Measurements from ENCODE around the gene TBC1D22A. TPM values are rescaled to one million over a fixed set of nuclear protein-coding genes. Genes with fewer than 3 reads are reported as not detected.

The TBC1D22A gene
- total and polyA plus RNA-seq, 2 donors from 2014 or later = 24.6 to 39.4 TPM

GRCh38 chr22:47199979-47200272 is 437.5 kb downstream of the TBC1D22A start:
- FAIRE-seq (no peak), DNase-seq (peak in 1 of 5 donors; percentile 19)
- no peaks in the 10 kb centered on the region for H3K9me3 ChIP-seq (ENCODE audit: control insufficient read depth in 2 of 3, insufficient read depth in 1 of 3, low read length in 3 of 3)
- no peaks in the 10 kb centered on the region for H3K27me3 ChIP-seq (ENCODE audit: control insufficient read depth, insufficient read depth, low read length)
- H3K36me3 ChIP-seq (ENCODE audit: control insufficient read depth in 2 of 3, insufficient read depth in 3 of 3, low read length in 3 of 3) = no peaks in the 10 kb centered on the region
- intact Hi-C loops (cut with DNase I) = no loop called here
- no peak overlapping the region for H3K4me3 ChIP-seq (ENCODE audit: low read length in 3 of 3)
- TF ChIP-seq, protein P1, sequence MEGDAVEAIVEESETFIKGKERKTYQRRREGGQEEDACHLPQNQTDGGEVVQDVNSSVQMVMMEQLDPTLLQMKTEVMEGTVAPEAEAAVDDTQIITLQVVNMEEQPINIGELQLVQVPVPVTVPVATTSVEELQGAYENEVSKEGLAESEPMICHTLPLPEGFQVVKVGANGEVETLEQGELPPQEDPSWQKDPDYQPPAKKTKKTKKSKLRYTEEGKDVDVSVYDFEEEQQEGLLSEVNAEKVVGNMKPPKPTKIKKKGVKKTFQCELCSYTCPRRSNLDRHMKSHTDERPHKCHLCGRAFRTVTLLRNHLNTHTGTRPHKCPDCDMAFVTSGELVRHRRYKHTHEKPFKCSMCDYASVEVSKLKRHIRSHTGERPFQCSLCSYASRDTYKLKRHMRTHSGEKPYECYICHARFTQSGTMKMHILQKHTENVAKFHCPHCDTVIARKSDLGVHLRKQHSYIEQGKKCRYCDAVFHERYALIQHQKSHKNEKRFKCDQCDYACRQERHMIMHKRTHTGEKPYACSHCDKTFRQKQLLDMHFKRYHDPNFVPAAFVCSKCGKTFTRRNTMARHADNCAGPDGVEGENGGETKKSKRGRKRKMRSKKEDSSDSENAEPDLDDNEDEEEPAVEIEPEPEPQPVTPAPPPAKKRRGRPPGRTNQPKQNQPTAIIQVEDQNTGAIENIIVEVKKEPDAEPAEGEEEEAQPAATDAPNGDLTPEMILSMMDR (IDR thresholded peaks at IDR 0.05; ENCODE audit: borderline replicate concordance, extremely low read depth, insufficient read depth) = no peak
- no peak overlapping the region for H3K9ac ChIP-seq (ENCODE audit: low read length in 3 of 3)
- no peak overlapping the region for H3K27ac ChIP-seq (ENCODE audit: low read depth in 2 of 2, low read length in 2 of 2)
- H3K4me1 ChIP-seq (ENCODE audit: control insufficient read depth in 2 of 3, insufficient read depth in 2 of 3, low read depth in 1 of 3, low read length in 3 of 3) = peaks cover 0 to 3% (median 0%) of the 10 kb centered on the region in 3 donors

DNA sequence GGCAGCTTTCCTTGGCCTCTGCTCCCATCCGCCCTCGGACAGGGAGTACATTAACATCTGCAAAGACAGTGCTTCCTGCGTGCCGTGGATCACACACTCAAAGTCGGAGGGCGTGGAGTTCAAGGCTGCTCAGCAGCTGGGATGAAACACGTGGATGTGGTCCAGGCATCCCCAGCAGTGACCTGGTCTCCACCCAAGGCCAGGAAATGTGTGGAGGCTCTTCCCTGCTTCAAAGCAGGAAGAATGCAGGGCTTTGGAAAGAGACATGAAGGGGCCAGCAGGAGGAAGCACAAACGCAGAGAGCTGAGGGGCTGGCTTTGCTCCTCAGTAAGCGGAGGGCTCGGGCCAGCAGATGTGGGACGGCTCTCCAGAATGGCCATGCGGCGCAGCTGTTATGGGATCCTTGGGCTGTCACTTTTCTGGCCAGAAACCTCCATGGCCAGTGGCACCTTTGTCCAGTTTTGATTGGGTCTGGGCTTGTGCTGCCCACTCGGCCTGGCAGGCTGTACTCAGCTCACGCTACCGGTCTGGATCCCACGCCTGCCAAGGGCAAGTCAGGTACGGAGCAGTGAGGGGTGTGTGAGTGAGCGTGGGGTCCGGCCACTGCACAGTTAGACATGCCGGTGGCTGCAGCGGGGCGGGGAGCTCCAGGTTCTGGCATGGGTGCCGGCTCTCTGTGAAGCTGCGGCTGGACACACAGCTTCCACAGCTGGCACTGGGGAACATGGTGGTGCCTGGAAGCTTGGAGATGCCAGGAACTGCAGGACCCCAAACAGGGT is 438.0 kb downstream of the TBC1D22A start:
- TF ChIP-seq, protein P1 (IDR thresholded peaks at IDR 0.05; ENCODE audit: borderline replicate concordance, extremely low read depth, insufficient read depth) = no peak
- Histone ChIP-seq H3K4me3 (ENCODE audit: low read length in 3 of 3) (no peak overlapping the region), H3K27ac (ENCODE audit: low read depth in 2 of 2, low read length in 2 of 2) (no peak overlapping the region), H3K4me1 (ENCODE audit: control insufficient read depth in 2 of 3, insufficient read depth in 2 of 3, low read depth in 1 of 3, low read length in 3 of 3) (peaks cover 0 to 3% (median 0%) of the 10 kb centered on the region in 3 donors), H3K36me3 (ENCODE audit: control insufficient read depth in 2 of 3, insufficient read depth in 3 of 3, low read length in 3 of 3) (no peaks in the 10 kb centered on the region), H3K9me3 (ENCODE audit: control insufficient read depth in 2 of 3, insufficient read depth in 1 of 3, low read length in 3 of 3) (no peaks in the 10 kb centered on the region), H3K27me3 (ENCODE audit: control insufficient read depth, insufficient read depth, low read length) (no peaks in the 10 kb centered on the region), H3K9ac (ENCODE audit: low read length in 3 of 3) (no peak overlapping the region)
- intact Hi-C loops (cut with DNase I) = no loop called here
- DNase-seq (peak; percentile 45 to 80 (median 54)), FAIRE-seq (no peak)

GRCh38 chr22:47201186-47201995 is 438.9 kb downstream of the TBC1D22A start:
- Histone ChIP-seq H3K27me3 (ENCODE audit: control insufficient read depth, insufficient read depth, low read length) (no peaks in the 10 kb centered on the region), H3K36me3 (ENCODE audit: control insufficient read depth in 2 of 3, insufficient read depth in 3 of 3, low read length in 3 of 3) (no peaks in the 10 kb centered on the region), H3K27ac (ENCODE audit: low read depth in 2 of 2, low read length in 2 of 2) (no peak overlapping the region), H3K4me3 (ENCODE audit: low read length in 3 of 3) (no peak overlapping the region), H3K9ac (ENCODE audit: low read length in 3 of 3) (no peak overlapping the region), H3K4me1 (ENCODE audit: control insufficient read depth in 2 of 3, insufficient read depth in 2 of 3, low read depth in 1 of 3, low read length in 3 of 3) (peaks cover 0 to 1% (median 0%) of the 10 kb centered on the region in 3 donors), H3K9me3 (ENCODE audit: control insufficient read depth in 2 of 3, insufficient read depth in 1 of 3, low read length in 3 of 3) (no peaks in the 10 kb centered on the region)
- no peak for FAIRE-seq
- DNase-seq = peak in 1 of 5 donors; percentile 24
- TF ChIP-seq, protein P1 (IDR thresholded peaks at IDR 0.05; ENCODE audit: borderline replicate concordance, extremely low read depth, insufficient read depth) = no peak
- intact Hi-C loops (cut with DNase I) = no loop called here
